HG02852 (cell line): ENCODE data around the gene FUT7.

Experiments used
- ATAC-seq: cut with Tn5 transposase; IDR thresholded peaks from one replicate; pipeline ENCODE4 v1.9.1; 2021; ENCODE audit warnings: mild to moderate bottlenecking, moderate library complexity; ENCODE audit not compliant: unreplicated experiment

The FUT7 gene, protein sequence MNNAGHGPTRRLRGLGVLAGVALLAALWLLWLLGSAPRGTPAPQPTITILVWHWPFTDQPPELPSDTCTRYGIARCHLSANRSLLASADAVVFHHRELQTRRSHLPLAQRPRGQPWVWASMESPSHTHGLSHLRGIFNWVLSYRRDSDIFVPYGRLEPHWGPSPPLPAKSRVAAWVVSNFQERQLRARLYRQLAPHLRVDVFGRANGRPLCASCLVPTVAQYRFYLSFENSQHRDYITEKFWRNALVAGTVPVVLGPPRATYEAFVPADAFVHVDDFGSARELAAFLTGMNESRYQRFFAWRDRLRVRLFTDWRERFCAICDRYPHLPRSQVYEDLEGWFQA

DNA sequence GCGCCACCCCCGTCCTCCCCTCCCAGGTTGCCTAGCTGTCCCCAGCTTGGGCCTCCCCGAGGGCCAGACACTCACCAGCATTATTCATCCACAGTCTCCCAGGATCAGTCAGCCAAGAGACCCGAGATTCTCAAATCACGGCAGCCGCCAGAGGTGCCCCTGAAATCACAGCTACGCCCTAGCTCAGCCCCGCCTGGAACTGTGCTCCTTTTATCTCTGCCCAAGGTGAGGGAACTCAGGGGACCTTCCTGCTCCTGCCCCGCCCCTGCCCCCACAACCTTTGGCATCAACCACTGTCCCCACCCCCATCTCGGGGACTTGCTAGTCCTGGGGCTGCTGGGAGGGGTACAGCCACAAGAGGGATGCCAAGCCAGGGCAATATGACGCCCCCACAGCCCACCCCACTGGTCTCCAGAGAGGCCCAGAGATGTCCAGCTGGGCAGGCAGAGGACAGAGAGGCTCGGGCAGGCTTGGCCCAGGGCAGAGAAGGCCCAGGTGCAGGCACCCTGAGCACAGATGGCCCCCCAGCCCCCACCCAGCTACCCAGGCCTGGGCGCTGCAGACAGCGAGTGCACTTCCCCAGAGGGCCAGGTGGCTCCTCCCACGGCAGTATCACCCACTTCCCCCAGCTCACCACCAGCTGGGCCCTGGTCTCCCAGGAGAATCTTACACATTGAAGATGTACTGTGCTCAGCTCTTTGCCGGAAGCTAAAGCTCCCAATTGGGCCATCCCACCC, at the start of gene FUT7:
Gene FUT7 (minus strand): TSS at position 185 of the 737 bp plus-strand sequence. CDS start 97 bp downstream, at position 88.
- no peak for ATAC-seq

GRCh38 chr9:137080260-137081122, 48.6 kb upstream of the FUT7 start:
- ATAC-seq: no peak

DNA sequence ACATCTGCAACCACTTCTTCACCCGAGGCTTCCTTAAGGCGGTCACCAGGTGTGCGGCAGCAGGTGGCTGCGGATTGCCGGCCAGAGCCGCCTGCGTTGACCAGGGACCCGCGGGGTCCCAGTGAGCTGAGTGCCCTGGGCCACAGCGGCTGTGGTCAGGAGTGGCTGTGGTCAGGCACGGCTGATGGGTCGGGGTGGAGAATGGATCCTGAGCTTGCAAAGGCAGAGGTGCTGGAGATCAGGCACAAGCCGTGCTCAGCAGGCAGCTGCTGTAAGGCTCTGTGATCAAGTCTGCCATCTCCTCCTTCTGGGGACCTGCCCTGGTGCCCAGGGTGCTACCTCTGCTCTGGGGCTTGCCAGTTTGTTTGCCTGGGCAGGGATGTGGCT, 47.5 kb upstream of the FUT7 start:
- no peak for ATAC-seq

- ATAC-seq: no peak
Measured at GRCh38 chr9:137078701-137079400, 47.0 kb upstream of the FUT7 start.

- no peak for ATAC-seq
Measured at GRCh38 chr9:137077758-137078693, 46.1 kb upstream of the FUT7 start.

- ATAC-seq: no peak
Measured at GRCh38 chr9:137077010-137077747, 45.3 kb upstream of the FUT7 start, which contains the start of gene UAP1L1. Gene UAP1L1, plus strand, starts transcription at chr9:137077517. Its CDS starts 16 bp downstream, at chr9:137077533.

DNA sequence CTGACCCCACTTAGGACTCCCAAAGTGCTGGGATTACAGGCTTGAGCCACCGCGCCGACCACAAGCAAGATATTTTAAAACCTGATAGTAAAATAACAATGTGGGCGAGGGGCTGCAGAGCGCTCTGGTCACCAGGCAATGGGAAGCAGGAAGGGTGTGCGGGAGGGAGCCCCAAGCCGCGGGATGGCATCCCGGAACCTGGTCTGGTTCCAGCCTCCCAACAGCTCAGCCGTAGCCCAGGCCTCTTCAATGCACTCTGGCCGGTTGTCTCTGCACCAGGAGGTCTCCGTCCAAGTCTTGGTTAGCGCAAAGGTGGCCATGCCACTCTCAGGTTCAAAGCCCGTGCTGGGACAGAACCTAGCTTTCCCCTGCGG, 44.7 kb upstream of the FUT7 start:
- ATAC-seq: no peak

DNA sequence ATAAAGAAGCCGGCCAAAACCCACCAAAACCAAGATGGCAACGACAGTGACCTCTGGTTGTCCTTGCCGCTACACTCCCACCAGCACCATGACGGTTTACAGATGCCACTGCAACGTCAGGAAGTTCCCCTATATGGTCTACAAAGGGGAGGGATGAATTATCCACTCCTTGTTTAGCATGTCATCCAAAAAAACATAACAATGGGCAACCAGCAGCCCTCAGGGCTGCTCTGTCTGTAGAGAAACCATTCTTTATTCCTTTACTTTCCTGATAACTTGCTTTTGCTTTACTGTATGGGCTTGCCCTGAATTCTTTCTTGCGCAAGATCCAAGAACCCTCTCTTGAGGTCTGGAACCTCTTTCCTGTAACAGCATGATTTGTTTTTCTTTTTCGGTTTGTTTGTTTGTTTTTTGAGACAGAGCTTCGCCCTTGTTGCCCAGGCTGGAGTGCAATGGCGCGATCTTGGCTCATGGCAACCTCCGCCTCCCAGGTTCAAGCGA, 43.4 kb upstream of the FUT7 start:
- no peak for ATAC-seq

DNA sequence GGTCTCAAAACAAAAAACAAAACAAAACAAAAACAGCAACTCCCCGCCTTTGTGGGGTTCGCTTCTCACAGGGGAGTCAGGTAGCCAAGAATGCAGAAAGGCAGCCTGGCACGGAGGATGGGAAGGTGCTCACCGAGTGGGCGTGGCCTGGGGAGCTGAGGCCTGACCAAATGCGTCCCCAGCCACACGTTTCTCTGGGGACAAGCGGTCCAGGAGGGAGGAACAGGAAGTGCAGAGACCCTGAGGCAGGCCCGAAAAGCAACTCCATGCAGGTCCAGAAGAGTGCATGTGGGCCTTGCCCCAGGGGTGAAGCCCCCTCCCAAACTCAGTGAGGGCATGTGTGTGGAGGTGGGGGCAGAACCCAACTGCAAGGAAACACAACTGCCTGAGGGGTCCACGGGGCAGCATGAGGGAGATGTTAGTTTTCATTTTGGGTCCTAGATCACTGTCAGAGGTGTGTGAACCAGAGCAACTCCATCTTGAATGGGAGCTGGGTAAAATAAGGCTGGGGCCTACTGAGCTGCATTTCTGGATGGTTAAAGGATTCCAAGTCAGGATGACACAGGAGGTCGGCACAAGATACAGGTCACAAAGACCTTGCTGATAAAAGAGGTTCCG, 42.9 kb upstream of the FUT7 start:
- ATAC-seq: no peak

DNA sequence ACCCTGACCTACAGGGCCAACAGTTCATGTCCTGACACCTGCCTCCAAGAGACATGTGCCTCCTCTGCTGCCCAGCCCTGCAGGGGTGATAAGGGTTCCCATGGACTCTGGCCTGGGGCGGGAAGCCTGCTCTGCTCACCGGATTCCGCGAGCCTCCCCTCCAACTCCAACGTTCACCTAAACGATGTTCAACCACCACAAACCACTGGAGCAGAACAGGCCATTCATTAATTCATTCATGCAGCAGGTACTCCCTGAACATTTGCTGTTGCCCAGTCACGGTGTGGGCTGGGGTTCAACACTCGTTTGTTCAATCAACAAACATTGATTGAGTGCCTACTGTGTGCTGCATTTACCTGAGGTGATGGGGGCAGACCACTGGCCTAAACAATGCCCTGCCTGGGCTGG, 42.1 kb upstream of the FUT7 start:
- ATAC-seq: no peak

- no peak for ATAC-seq
Measured at GRCh38 chr9:137071282-137071681, 39.4 kb upstream of the FUT7 start.

DNA sequence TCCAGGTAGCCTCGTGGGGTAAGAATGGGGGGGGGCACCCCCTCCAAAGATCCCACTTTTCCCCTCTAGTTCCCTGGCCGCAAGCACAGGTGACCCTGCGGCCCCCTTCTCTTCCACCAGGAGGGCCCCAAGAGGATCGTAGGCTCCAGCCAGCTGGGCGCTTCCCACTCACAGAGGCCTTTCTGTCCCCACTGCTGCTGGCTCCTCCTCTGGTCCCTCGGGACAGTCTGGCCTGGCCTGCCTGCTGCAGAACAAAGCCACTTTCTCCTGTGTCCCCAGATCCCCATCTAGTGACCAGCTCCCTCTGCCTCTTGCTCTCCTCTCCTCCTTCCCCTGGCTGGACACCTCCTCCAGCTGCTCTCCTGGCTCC, 39.0 kb upstream of the FUT7 start:
- ATAC-seq: no peak

DNA sequence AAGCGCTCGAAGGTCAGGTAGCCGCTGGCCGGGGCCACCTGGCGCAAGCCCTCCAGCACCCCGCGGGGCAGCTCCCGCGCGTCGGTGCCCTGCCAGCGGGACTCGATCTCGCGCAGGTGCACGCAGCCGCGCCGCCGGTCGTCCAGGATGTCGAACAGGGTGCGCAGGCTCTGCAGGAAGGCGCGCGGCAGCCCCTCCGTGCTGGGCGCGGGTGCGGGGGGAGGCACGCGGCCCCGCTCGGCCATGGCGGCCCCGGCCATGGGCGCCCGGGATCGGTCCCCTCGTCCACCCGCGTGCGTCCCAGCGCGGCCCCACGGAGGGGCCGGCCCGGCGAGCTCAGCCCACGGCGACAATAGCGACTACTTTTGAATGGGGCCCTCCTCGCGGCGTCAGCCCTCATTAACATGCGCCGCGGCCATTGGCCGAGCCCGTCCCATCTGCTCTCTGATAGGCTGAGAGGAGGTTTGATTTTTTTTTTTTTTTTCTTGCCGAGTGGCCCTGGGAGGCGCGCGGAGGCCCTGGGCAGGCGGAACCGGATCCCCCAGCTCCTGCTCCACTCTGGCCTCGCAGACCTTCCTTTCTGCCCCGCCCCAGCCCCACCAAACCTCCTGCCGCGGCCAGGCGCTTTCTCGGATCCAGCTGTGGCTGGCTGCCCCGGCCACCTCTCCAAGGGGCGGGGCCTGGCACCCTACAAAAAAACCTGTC, 38.5 kb upstream of the FUT7 start, which contains the start of gene SAPCD2:
Gene SAPCD2 (minus strand): TSS at position 357 of the 705 bp plus-strand sequence. CDS start 97 bp downstream, at position 260.
- ATAC-seq: peak; percentile 75

- ATAC-seq: no peak
Measured at GRCh38 chr9:137069508-137070091, 37.7 kb upstream of the FUT7 start.

DNA sequence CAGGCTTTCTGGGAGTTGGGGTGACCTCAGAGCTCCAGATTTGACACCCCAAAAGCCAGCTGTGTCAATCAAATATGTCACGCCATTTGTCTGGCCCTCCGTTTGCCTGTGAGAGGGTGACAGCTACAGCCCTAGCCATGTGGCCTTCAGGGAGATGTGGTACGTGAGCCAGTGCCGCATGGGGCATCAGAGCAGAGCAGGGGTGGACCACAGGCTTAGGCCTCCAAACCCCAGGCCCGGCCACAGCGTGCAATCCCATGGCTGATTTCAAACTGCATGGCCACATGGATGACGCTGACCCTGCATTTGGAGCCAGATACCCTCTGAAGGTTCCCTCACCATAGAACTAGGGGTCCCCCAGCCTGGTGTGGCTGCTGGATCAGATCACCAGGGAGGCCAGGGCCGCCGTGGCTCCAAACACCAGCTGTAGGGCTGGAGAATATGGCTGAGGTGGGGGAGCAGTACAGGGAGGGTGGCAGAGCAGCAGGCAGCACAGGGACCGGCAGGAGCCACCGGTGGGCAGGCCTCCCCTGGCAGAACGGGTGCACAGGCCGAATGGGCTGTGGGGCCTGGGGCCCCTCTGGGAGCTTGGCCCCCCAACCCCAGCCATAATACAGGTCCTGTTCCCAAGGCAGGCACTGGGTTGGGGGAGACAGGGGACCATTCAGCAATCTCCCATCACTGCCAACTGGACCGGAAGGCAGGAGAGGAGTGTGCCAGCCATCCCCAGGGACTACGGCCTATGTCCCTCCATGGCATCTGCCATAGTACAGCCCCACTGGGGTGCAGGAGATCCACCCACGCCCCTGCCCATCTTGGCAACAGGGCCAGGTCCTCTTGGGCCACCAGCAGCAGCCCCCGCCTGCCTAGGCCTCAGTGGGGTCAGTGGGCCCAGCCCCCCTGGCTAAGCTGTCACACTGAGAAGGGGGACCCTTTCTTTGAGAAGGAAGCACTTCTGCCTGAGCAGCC, 36.9 kb upstream of the FUT7 start:
- no peak for ATAC-seq
